Upper lobe of right lung (tissue), 1 donor: ENCODE results near the gene SKIC8. TPM values are rescaled to one million over a fixed set of nuclear protein-coding genes. Genes with fewer than 3 reads are reported as not detected.

ENCODE experiments used
- ATAC-seq: fragments of 200-7000 bp; cut with Tn5 transposase; one replicate; pipeline ENCODE4 v1.9.1; 2020; ENCODE audit warnings: mild to moderate bottlenecking, moderate library complexity
- DNase-seq: peaks from one replicate; pipeline ENCODE4 v3.0.0-alpha.2; 2020
- H3K27ac ChIP-seq: fragments of 200-600 bp; one replicate; pipeline ENCODE4 v1.8.0; 2022
- H3K27me3 ChIP-seq: fragments of 200-600 bp; one replicate; pipeline ENCODE4 v1.8.0; 2022; ENCODE audit warnings: mild to moderate bottlenecking
- H3K36me3 ChIP-seq: fragments of 200-600 bp; one replicate; pipeline ENCODE4 v1.8.0; 2022
- H3K4me1 ChIP-seq: fragments of 200-600 bp; one replicate; pipeline ENCODE4 v1.8.0; 2022
- H3K4me3 ChIP-seq: fragments of 200-600 bp; one replicate; pipeline ENCODE4 v1.8.0; 2022; ENCODE audit warnings: mild to moderate bottlenecking
- H3K9me3 ChIP-seq: fragments of 200-600 bp; one replicate; pipeline ENCODE4 v1.8.0; 2022
- CTCF ChIP-seq: fragments of 200-600 bp; IDR thresholded peaks from one replicate; pipeline ENCODE4 v1.8.0; 2022; ENCODE audit warnings: antibody characterized with exemption
- intact Hi-C: fragments of 100-400 bp; cut with DNase I; formaldehyde crosslinking; loops from one replicate; pipeline ENCODE4 v1.11.0; 2022
- total RNA-seq: library from RNA; stranded (reverse); fragmentation: NEBNext Ultra II Directional; extraction: Animal tissue kit (Norgen Biotek cat#: 25700); gene quantifications from one replicate; pipeline ENCODE4 v1.2.1, GENCODE V29; 2021
- donor health status: DM: no; HTN: yes; CAD: no; lungs with severe emphysema.

Gene SKIC8
- total RNA-seq, 1 donor from 2014 or later, result 37.9 TPM

GRCh38 chr15:78307976-78308375, 8.6 kb upstream of the SKIC8 start:
- no peak for TF ChIP-seq CTCF
- Histone ChIP-seq H3K4me3 (no peak overlapping the region), H3K27ac (no peak overlapping the region), H3K27me3 (peaks cover 22% of the 10 kb centered on the region), H3K36me3 (no peaks in the 10 kb centered on the region), H3K9me3 (no peaks in the 10 kb centered on the region), H3K4me1 (peaks cover 3% of the 10 kb centered on the region)
- DNase-seq (no peak), ATAC-seq (peak; percentile 7)
- intact Hi-C loops, result loop anchor here (5.0 kb wide), 1 partner anchor 114 kb away; no protein-coding TSS in a partner anchor

GRCh38 chr15:78306176-78306774, 6.9 kb upstream of the SKIC8 start:
- H3K27ac ChIP-seq, result no peak overlapping the region
- no peak for TF ChIP-seq CTCF
- no peaks in the 10 kb centered on the region for H3K36me3 ChIP-seq
- ATAC-seq (no peak), DNase-seq (no peak)
- intact Hi-C loops, result loop anchor here (5.0 kb wide), 1 partner anchor 116 kb away; no protein-coding TSS in a partner anchor
- no peaks in the 10 kb centered on the region for H3K9me3 ChIP-seq
- H3K4me1 ChIP-seq, result peaks cover 3% of the 10 kb centered on the region
- no peak overlapping the region for H3K4me3 ChIP-seq
- peaks cover 22% of the 10 kb centered on the region for H3K27me3 ChIP-seq

- peaks cover 3% of the 10 kb centered on the region for H3K4me1 ChIP-seq
- H3K9me3 ChIP-seq, result no peaks in the 10 kb centered on the region
- intact Hi-C loops, result loop anchor here (5.0 kb wide), 1 partner anchor 118 kb away; no protein-coding TSS in a partner anchor
- no peaks in the 10 kb centered on the region for H3K36me3 ChIP-seq
- H3K4me3 ChIP-seq, result no peak overlapping the region
- no peak for DNase-seq
- TF ChIP-seq CTCF, result no peak
- H3K27ac ChIP-seq, result no peak overlapping the region
- ATAC-seq, result no peak
- H3K27me3 ChIP-seq, result peaks cover 22% of the 10 kb centered on the region
Observed at GRCh38 chr15:78304216-78305066, 5.0 kb upstream of the SKIC8 start.

- no peak for ATAC-seq
- intact Hi-C loops, result no loop called here
- no peaks in the 10 kb centered on the region for H3K36me3 ChIP-seq
Observed at GRCh38 chr15:78302579-78303312, 3.3 kb upstream of the SKIC8 start.

More at GRCh38 chr15:78302579-78303312, 3.3 kb upstream of the SKIC8 start:
- DNase-seq, result no peak
- Histone ChIP-seq H3K4me3 (no peak overlapping the region), H3K27me3 (peaks cover 22% of the 10 kb centered on the region), H3K4me1 (peaks cover 10% of the 10 kb centered on the region), H3K9me3 (no peaks in the 10 kb centered on the region), H3K27ac (no peak overlapping the region)
- no peak for TF ChIP-seq CTCF
